T-helper 2 cell (primary cell): Measurements from ENCODE around the gene ALK.

Source experiments
- DNase-seq, 5 experiments: peaks; one replicate each; pipeline versions ENCODE4 v3.0.0 to v3.0.0-alpha.2; 2012 to 2022

ALK gene

GRCh38 chr2:29573147-29573546 is 348.2 kb downstream of the ALK start:
- DNase-seq, result no peak

GRCh38 chr2:29570539-29570938 is 350.8 kb downstream of the ALK start:
- DNase-seq, result no peak

- no peak for DNase-seq
Measured at GRCh38 chr2:29567906-29568520, 353.4 kb downstream of the ALK start.

- no peak for DNase-seq
Measured at GRCh38 chr2:29563697-29564096, 357.7 kb downstream of the ALK start.

GRCh38 chr2:29562896-29563295 is 358.5 kb downstream of the ALK start:
- no peak for DNase-seq

- DNase-seq, result no peak
Measured at GRCh38 chr2:29562319-29562718, 359.1 kb downstream of the ALK start.

- no peak for DNase-seq
Measured at GRCh38 chr2:29561628-29562027, 359.8 kb downstream of the ALK start.

GRCh38 chr2:29561181-29561580 is 360.2 kb downstream of the ALK start:
- no peak for DNase-seq

GRCh38 chr2:29560566-29560965 is 360.8 kb downstream of the ALK start:
- no peak for DNase-seq

GRCh38 chr2:29560030-29560429 is 361.4 kb downstream of the ALK start:
- DNase-seq, result no peak

GRCh38 chr2:29559578-29559977 is 361.8 kb downstream of the ALK start:
- no peak for DNase-seq

- DNase-seq, result no peak
Measured at GRCh38 chr2:29558097-29558496, 363.3 kb downstream of the ALK start.

- no peak for DNase-seq
Measured at GRCh38 chr2:29557268-29557667, 364.1 kb downstream of the ALK start.

GRCh38 chr2:29549069-29549380 is 372.4 kb downstream of the ALK start:
- no peak for DNase-seq

- no peak for DNase-seq
Measured at GRCh38 chr2:29544917-29545316, 376.5 kb downstream of the ALK start.

GRCh38 chr2:29544031-29544430 is 377.4 kb downstream of the ALK start:
- DNase-seq, result no peak

- no peak for DNase-seq
Measured at GRCh38 chr2:29535188-29535587, 386.2 kb downstream of the ALK start.

- DNase-seq, result no peak
Measured at GRCh38 chr2:29532436-29532835, 388.9 kb downstream of the ALK start.

GRCh38 chr2:29531626-29532025 is 389.8 kb downstream of the ALK start:
- no peak for DNase-seq

GRCh38 chr2:29530281-29530680 is 391.1 kb downstream of the ALK start:
- no peak for DNase-seq

GRCh38 chr2:29528891-29529520 is 392.4 kb downstream of the ALK start:
- peak in 1 of 5 experiments; percentile 3 for DNase-seq

- DNase-seq, result no peak
Measured at GRCh38 chr2:29528371-29528770, 393.0 kb downstream of the ALK start.

GRCh38 chr2:29527947-29528346 is 393.4 kb downstream of the ALK start:
- DNase-seq, result no peak

GRCh38 chr2:29526587-29527586 is 394.5 kb downstream of the ALK start:
- DNase-seq, result no peak
